ENCODE data around the gene CDC25B.

Gene CDC25B

GRCh38 chr20:3795511-3796468 is at the start of gene CDC25B:
Gene CDC25B, plus strand, starts transcription at chr20:3796310. Its CDS starts 222 bp downstream, at chr20:3796532.
- peak; percentile 87 for DNase-seq

- no peak for DNase-seq
Observed at GRCh38 chr20:3747471-3747870, 48.6 kb upstream of the CDC25B start.

GRCh38 chr20:3748073-3748472 is 48.0 kb upstream of the CDC25B start:
- DNase-seq = no peak

GRCh38 chr20:3749087-3749688 is 46.9 kb upstream of the CDC25B start:
- no peak for DNase-seq

- DNase-seq = peak; percentile 10
Observed at GRCh38 chr20:3749689-3750531, 46.2 kb upstream of the CDC25B start.

- no peak for DNase-seq
Observed at GRCh38 chr20:3751305-3751674, 44.8 kb upstream of the CDC25B start.

GRCh38 chr20:3751675-3752385 is 44.3 kb upstream of the CDC25B start:
- DNase-seq = no peak

GRCh38 chr20:3752386-3752759 is 43.7 kb upstream of the CDC25B start:
- DNase-seq = no peak

GRCh38 chr20:3753098-3753497 is 43.0 kb upstream of the CDC25B start:
- DNase-seq = no peak

- no peak for DNase-seq
Observed at GRCh38 chr20:3753501-3754275, 42.4 kb upstream of the CDC25B start.

- no peak for DNase-seq
Observed at GRCh38 chr20:3754276-3754630, 41.9 kb upstream of the CDC25B start.

GRCh38 chr20:3755269-3755668 is 40.8 kb upstream of the CDC25B start:
- no peak for DNase-seq

- DNase-seq = no peak
Observed at GRCh38 chr20:3755814-3756480, 40.2 kb upstream of the CDC25B start.

GRCh38 chr20:3757268-3757667 is 38.8 kb upstream of the CDC25B start:
- DNase-seq = no peak

- no peak for DNase-seq
Observed at GRCh38 chr20:3758566-3758965, 37.5 kb upstream of the CDC25B start.

- DNase-seq = no peak
Observed at GRCh38 chr20:3759316-3759823, 36.7 kb upstream of the CDC25B start.

- no peak for DNase-seq
Observed at GRCh38 chr20:3759884-3760283, 36.2 kb upstream of the CDC25B start.

- no peak for DNase-seq
Observed at GRCh38 chr20:3760655-3761348, 35.3 kb upstream of the CDC25B start.

GRCh38 chr20:3763671-3764601 is 32.2 kb upstream of the CDC25B start:
- no peak for DNase-seq
